Mesenchymal stem cell (in vitro differentiated cells and primary cell): ENCODE measurements around the gene RADIL.

Source experiments
- DNase-seq: peaks from one replicate; pipeline ENCODE4 v3.0.0-alpha.2; 2013
- H2AFZ ChIP-seq: one replicate; pipeline ENCODE4 v1.6.1; 2013; ENCODE audit warnings: low read depth, mild to moderate bottlenecking, control low read depth, inconsistent platforms, low read length, moderate library complexity
- H2AK5ac ChIP-seq: 2 replicates; pipeline ENCODE4 v1.6.1; 2013; ENCODE audit warnings: low read length, moderate library complexity, mild to moderate bottlenecking, inconsistent platforms; ENCODE audit not compliant: severe bottlenecking
- H2BK120ac ChIP-seq: one replicate; pipeline ENCODE4 v1.6.1; 2013; ENCODE audit warnings: low read depth, mild to moderate bottlenecking, inconsistent platforms, low read length, moderate library complexity
- H2BK12ac ChIP-seq, 2 experiments: one replicate each; pipeline ENCODE4 v1.6.1; 2013; ENCODE audit warnings: inconsistent platforms in 2 of 2, low read length in 2 of 2, mild to moderate bottlenecking in 2 of 2, moderate library complexity in 2 of 2, control low read depth in 1 of 2
- H2BK15ac ChIP-seq: one replicate; pipeline ENCODE4 v1.6.1; 2013; ENCODE audit warnings: mild to moderate bottlenecking, low read depth, inconsistent platforms; ENCODE audit not compliant: poor library complexity, severe bottlenecking
- H2BK5ac ChIP-seq: 2 replicates; pipeline ENCODE4 v1.6.1; 2013; ENCODE audit warnings: low read depth, mild to moderate bottlenecking, low read length, control low read depth, inconsistent platforms; ENCODE audit not compliant: poor library complexity, severe bottlenecking
- H3K14ac ChIP-seq, 2 experiments: one replicate each; pipeline ENCODE4 v1.6.1; 2013; ENCODE audit warnings: inconsistent platforms in 2 of 2, low read length in 2 of 2, control low read depth in 1 of 2, mild to moderate bottlenecking in 1 of 2, moderate library complexity in 1 of 2
- H3K18ac ChIP-seq, 2 experiments: one replicate each; pipeline ENCODE4 v1.6.1; 2013; ENCODE audit warnings: inconsistent platforms in 2 of 2, low read length in 2 of 2, control low read depth in 1 of 2, low read depth in 1 of 2, mild to moderate bottlenecking in 1 of 2
- H3K23ac ChIP-seq, 2 experiments: one replicate each; pipeline ENCODE4 v1.6.1; 2013; ENCODE audit warnings: inconsistent platforms in 2 of 2, low read length in 2 of 2, mild to moderate bottlenecking in 2 of 2, moderate library complexity in 2 of 2, control low read depth in 1 of 2
- H3K27ac ChIP-seq: 2 replicates; pipeline ENCODE4 v1.5.1; 2013; ENCODE audit warnings: mild to moderate bottlenecking, moderate library complexity, low read length, control low read depth, inconsistent platforms; ENCODE audit not compliant: poor library complexity, severe bottlenecking
- H3K27me3 ChIP-seq, 2 experiments: 2 replicates each; pipeline versions ENCODE4 v1.6.1 to v1.7.0; 2013; ENCODE audit warnings: low read length in 2 of 2, mild to moderate bottlenecking in 2 of 2, moderate library complexity in 2 of 2, control low read depth in 1 of 2, inconsistent platforms in 1 of 2; ENCODE audit not compliant: control insufficient read depth in 1 of 2, insufficient read depth in 1 of 2
- H3K36me3 ChIP-seq, 2 experiments: 2 replicates each; pipeline versions ENCODE4 v1.6.1 to v1.7.0; 2013; ENCODE audit warnings: low read length in 2 of 2, control low read depth in 1 of 2, inconsistent platforms in 1 of 2, low read depth in 1 of 2, mild to moderate bottlenecking in 1 of 2; ENCODE audit not compliant: insufficient read depth in 2 of 2, control insufficient read depth in 1 of 2
- H3K4ac ChIP-seq, 2 experiments: one replicate each; pipeline ENCODE4 v1.6.1; 2013; ENCODE audit warnings: inconsistent platforms in 2 of 2, low read length in 2 of 2, mild to moderate bottlenecking in 2 of 2, moderate library complexity in 2 of 2, control low read depth in 1 of 2, low read depth in 1 of 2
- H3K4me1 ChIP-seq: 2 replicates; pipeline ENCODE4 v1.6.1; 2013; ENCODE audit warnings: low read depth, low read length, control low read depth; ENCODE audit not compliant: control insufficient read depth, insufficient read depth
- H3K4me2 ChIP-seq: 2 replicates; pipeline ENCODE4 v1.6.1; 2013; ENCODE audit warnings: low read length, mild to moderate bottlenecking, inconsistent platforms; ENCODE audit not compliant: poor library complexity, severe bottlenecking
- H3K4me3 ChIP-seq, 2 experiments: 2 replicates each; pipeline versions ENCODE4 v1.5.1 to v1.7.0; 2013; ENCODE audit warnings: low read length in 2 of 2, mild to moderate bottlenecking in 2 of 2, control low read depth in 1 of 2, low read depth in 1 of 2; ENCODE audit not compliant: insufficient read depth in 1 of 2
- H3K79me1 ChIP-seq: replicated peaks from 2 replicates; pipeline ENCODE4 v1.6.1; 2013; ENCODE audit warnings: mild to moderate bottlenecking, control low read depth, low read length, inconsistent platforms; ENCODE audit not compliant: poor library complexity, severe bottlenecking
- H3K9ac ChIP-seq: 2 replicates; pipeline ENCODE4 v1.7.0; 2013; ENCODE audit warnings: mild to moderate bottlenecking, low read length, moderate library complexity
- H3K9me3 ChIP-seq: 2 replicates; pipeline ENCODE4 v1.7.0; 2013; ENCODE audit warnings: mild to moderate bottlenecking, low read length; ENCODE audit not compliant: control insufficient read depth
- H4K8ac ChIP-seq: one replicate; pipeline ENCODE4 v1.6.1; 2013; ENCODE audit warnings: inconsistent platforms, mild to moderate bottlenecking, low read length, moderate library complexity
- H4K91ac ChIP-seq: one replicate; pipeline ENCODE4 v1.6.1; 2013; ENCODE audit warnings: mild to moderate bottlenecking, low read length, inconsistent platforms
- WGBS: methylation state at CpG from one replicate; pipeline ENCODE4 v1.1.7; 2013; ENCODE audit warnings: mixed read lengths; 5-methylcytosine and 5-hydroxymethylcytosine counted together

The RADIL gene

GRCh38 chr7:4833176-4833575 lies 50.3 kb downstream of the RADIL start:
- Histone ChIP-seq H3K9ac (no peak overlapping the region), H3K14ac (no peak overlapping the region), H3K23ac (no peak overlapping the region), H3K79me1 (no peaks in the 10 kb centered on the region), H3K4ac (no peak overlapping the region), H3K9me3 (no peaks in the 10 kb centered on the region), H2BK120ac (no peak overlapping the region), H3K18ac (no peak overlapping the region), H3K4me3 (peak overlapping the region in 1 of 2 experiments; percentile 10), H4K91ac (no peak overlapping the region), H4K8ac (no peak overlapping the region), H2BK15ac (no peak overlapping the region), H2AFZ (no peak overlapping the region), H2BK5ac (no peak overlapping the region), H3K36me3 (no peaks in the 10 kb centered on the region), H2BK12ac (no peak overlapping the region), H3K4me2 (no peak overlapping the region), H2AK5ac (no peak overlapping the region), H3K27ac (no peak overlapping the region), H3K27me3 (peaks cover 0 to 5% of the 10 kb centered on the region in 2 experiments), H3K4me1 (peaks cover 7% of the 10 kb centered on the region)
- no peak for DNase-seq
- WGBS: 90% methylated on average over 17 of the region's 17 CpGs

GRCh38 chr7:4832711-4833110 lies 50.8 kb downstream of the RADIL start:
- WGBS: 97% methylated on average over 16 of the region's 16 CpGs
- no peak overlapping the region for H4K8ac ChIP-seq
- H3K9ac ChIP-seq: no peak overlapping the region
- H2AFZ ChIP-seq: no peak overlapping the region
- H3K27ac ChIP-seq: no peak overlapping the region
- no peak overlapping the region for H2BK5ac ChIP-seq
- no peaks in the 10 kb centered on the region for H3K36me3 ChIP-seq
- DNase-seq: no peak
- peaks cover 0 to 5% of the 10 kb centered on the region in 2 experiments for H3K27me3 ChIP-seq
- no peaks in the 10 kb centered on the region for H3K9me3 ChIP-seq
- no peak overlapping the region for H3K4ac ChIP-seq
- H3K18ac ChIP-seq: no peak overlapping the region
- H4K91ac ChIP-seq: no peak overlapping the region
- H3K4me3 ChIP-seq: no peak overlapping the region
- H3K4me1 ChIP-seq: peaks cover 7% of the 10 kb centered on the region
- H2AK5ac ChIP-seq: no peak overlapping the region
- H2BK15ac ChIP-seq: no peak overlapping the region
- H3K14ac ChIP-seq: no peak overlapping the region
- H3K23ac ChIP-seq: no peak overlapping the region
- H2BK120ac ChIP-seq: no peak overlapping the region
- H2BK12ac ChIP-seq: no peak overlapping the region
- no peak overlapping the region for H3K4me2 ChIP-seq
- H3K79me1 ChIP-seq: no peaks in the 10 kb centered on the region

- Histone ChIP-seq H4K8ac (no peak overlapping the region), H3K4me2 (no peak overlapping the region), H2AK5ac (no peak overlapping the region), H3K27me3 (no peaks in the 10 kb centered on the region), H3K14ac (no peak overlapping the region), H4K91ac (no peak overlapping the region), H2BK15ac (no peak overlapping the region), H3K18ac (no peak overlapping the region), H2AFZ (no peak overlapping the region), H3K27ac (no peak overlapping the region), H3K36me3 (no peaks in the 10 kb centered on the region), H3K9me3 (no peaks in the 10 kb centered on the region), H3K9ac (no peak overlapping the region), H2BK5ac (no peak overlapping the region), H3K4ac (no peak overlapping the region), H3K23ac (no peak overlapping the region), H3K4me3 (no peak overlapping the region), H3K79me1 (no peaks in the 10 kb centered on the region), H3K4me1 (peaks cover 4% of the 10 kb centered on the region), H2BK120ac (no peak overlapping the region), H2BK12ac (no peak overlapping the region)
- DNase-seq: no peak
- WGBS: 87% methylated on average over 17 of the region's 17 CpGs
Observed at GRCh38 chr7:4831723-4832495, 51.6 kb downstream of the RADIL start.

- Histone ChIP-seq H3K9me3 (no peaks in the 10 kb centered on the region), H3K9ac (no peak overlapping the region), H3K4ac (no peak overlapping the region), H2BK5ac (no peak overlapping the region), H3K4me1 (no peaks in the 10 kb centered on the region), H3K4me2 (no peak overlapping the region), H3K18ac (no peak overlapping the region), H2BK120ac (no peak overlapping the region), H3K36me3 (no peaks in the 10 kb centered on the region), H2AFZ (no peak overlapping the region), H3K79me1 (no peaks in the 10 kb centered on the region), H2BK15ac (no peak overlapping the region), H3K23ac (no peak overlapping the region), H3K14ac (no peak overlapping the region), H4K8ac (no peak overlapping the region), H3K4me3 (no peak overlapping the region), H4K91ac (no peak overlapping the region), H3K27me3 (no peaks in the 10 kb centered on the region), H2AK5ac (no peak overlapping the region), H2BK12ac (no peak overlapping the region), H3K27ac (no peak overlapping the region)
- WGBS: 60% methylated on average over 14 of the region's 14 CpGs
- peak; percentile 64 for DNase-seq
Observed at GRCh38 chr7:4830176-4830575, 53.3 kb downstream of the RADIL start.
